ENCODE measurements around the gene C14orf93. TPM values are rescaled to one million over a fixed set of nuclear protein-coding genes. Genes with fewer than 3 reads are reported as not detected.

The C14orf93 gene
- total and polyA plus RNA-seq, 9 of the 15 experiments (the other 6 are each of a cell fraction or from before 2014, with no cell fraction given): 2.2 to 22.4 (median 16.1) TPM

DNA sequence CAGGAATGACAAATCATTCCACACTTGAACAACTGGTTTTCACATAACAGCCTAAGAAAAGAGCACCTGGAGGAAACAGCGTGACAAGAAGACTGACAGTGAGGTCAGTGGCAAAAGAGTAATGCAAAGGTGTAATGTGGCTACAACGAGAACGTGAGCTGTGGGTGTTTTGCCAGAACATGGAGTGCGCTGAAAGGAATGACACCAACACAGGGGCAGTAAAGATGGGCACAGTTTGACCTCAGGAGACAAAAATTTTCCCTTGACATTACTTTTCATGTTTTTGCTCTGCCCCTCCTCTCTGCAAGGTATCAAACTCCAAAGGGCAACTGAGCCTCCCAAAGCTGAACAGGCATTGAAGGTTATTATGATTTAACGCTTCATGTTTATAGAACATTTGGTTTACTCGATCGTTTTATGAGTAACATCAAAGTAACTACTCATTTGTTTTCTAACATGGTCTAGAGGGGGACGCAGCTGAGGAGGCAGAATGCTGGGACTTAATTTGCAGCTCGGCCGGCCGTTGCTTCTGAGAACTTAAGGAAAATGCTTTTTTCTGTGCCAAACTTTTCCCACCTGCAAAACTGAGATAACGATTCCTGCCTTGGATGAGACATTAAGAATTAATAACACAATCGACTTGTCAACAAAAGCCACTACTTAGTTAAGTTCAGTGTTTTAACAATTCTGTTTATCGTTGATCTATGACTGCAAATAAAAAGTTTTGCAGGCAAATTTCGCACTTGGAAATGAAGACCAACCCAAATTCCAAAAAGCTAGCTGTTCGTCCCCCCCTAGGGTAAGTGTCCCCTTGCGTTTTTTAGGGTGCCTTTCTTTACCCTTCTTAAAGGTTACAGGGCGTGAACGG, 54.0 kb downstream of the C14orf93 start (continued):
- no peak for TF ChIP-seq RAD51 (IDR thresholded peaks at IDR 0.05; ENCODE audit: borderline replicate concordance, low read depth)
- no peak for TF ChIP-seq STAG1 (CRISPR knock-in tag; IDR thresholded peaks at IDR 0.05; ENCODE audit: borderline replicate concordance)
- TF ChIP-seq, protein P1, sequence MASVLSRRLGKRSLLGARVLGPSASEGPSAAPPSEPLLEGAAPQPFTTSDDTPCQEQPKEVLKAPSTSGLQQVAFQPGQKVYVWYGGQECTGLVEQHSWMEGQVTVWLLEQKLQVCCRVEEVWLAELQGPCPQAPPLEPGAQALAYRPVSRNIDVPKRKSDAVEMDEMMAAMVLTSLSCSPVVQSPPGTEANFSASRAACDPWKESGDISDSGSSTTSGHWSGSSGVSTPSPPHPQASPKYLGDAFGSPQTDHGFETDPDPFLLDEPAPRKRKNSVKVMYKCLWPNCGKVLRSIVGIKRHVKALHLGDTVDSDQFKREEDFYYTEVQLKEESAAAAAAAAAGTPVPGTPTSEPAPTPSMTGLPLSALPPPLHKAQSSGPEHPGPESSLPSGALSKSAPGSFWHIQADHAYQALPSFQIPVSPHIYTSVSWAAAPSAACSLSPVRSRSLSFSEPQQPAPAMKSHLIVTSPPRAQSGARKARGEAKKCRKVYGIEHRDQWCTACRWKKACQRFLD (CRISPR knock-in tag; IDR thresholded peaks at IDR 0.05): no peak
- TF ChIP-seq, protein P2, sequence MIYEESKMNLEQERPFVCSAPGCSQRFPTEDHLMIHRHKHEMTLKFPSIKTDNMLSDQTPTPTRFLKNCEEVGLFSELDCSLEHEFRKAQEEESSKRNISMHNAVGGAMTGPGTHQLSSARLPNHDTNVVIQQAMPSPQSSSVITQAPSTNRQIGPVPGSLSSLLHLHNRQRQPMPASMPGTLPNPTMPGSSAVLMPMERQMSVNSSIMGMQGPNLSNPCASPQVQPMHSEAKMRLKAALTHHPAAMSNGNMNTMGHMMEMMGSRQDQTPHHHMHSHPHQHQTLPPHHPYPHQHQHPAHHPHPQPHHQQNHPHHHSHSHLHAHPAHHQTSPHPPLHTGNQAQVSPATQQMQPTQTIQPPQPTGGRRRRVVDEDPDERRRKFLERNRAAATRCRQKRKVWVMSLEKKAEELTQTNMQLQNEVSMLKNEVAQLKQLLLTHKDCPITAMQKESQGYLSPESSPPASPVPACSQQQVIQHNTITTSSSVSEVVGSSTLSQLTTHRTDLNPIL (CRISPR knock-in tag; IDR thresholded peaks at IDR 0.05): no peak
- no peak for TF ChIP-seq PTBP1 (IDR thresholded peaks at IDR 0.05; ENCODE audit: low read depth, low read length)
- TF ChIP-seq HDAC2 (IDR thresholded peaks at IDR 0.05): no peak
- no peak for TF ChIP-seq ZNF316 (IDR thresholded peaks at IDR 0.05)
- TF ChIP-seq, protein P3, sequence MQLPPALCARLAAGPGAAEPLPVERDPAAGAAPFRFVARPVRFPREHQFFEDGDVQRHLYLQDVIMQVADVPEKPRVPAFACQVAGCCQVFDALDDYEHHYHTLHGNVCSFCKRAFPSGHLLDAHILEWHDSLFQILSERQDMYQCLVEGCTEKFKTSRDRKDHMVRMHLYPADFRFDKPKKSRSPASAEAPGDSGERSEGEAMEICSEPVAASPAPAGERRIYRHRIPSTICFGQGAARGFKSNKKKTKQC (CRISPR knock-in tag; IDR thresholded peaks at IDR 0.05): no peak
- no peak for TF ChIP-seq PHB2 (IDR thresholded peaks at IDR 0.05; ENCODE audit: low read depth)
- no peak for TF ChIP-seq NBN (IDR thresholded peaks at IDR 0.05; ENCODE audit: low read depth)
- no peak for TF ChIP-seq MEF2D (tag; conservative IDR thresholded peaks at IDR 0.05; ENCODE audit: low read depth)
- no peak for TF ChIP-seq RBM14 (IDR thresholded peaks at IDR 0.05; ENCODE audit: borderline replicate concordance, insufficient read depth, low read depth, low read length)
- no peak for TF ChIP-seq ZNF707 (CRISPR knock-in tag; conservative IDR thresholded peaks at IDR 0.05)
- no peak for TF ChIP-seq ZNF217 (CRISPR knock-in tag; IDR thresholded peaks at IDR 0.05)
- no peak for TF ChIP-seq ZNF57 (CRISPR knock-in tag; IDR thresholded peaks at IDR 0.05)
- TF ChIP-seq HNRNPUL1 (IDR thresholded peaks at IDR 0.05; ENCODE audit: low read length): no peak
- peak in 1 of 2 experiments; percentile 23; a peak in 1 of 4 replicates for TF ChIP-seq HDAC1 (IDR thresholded peaks at IDR 0.05)
- TF ChIP-seq SMAD2 (IDR thresholded peaks at IDR 0.05; ENCODE audit: low read depth, low read length): no peak
- TF ChIP-seq, protein P4, sequence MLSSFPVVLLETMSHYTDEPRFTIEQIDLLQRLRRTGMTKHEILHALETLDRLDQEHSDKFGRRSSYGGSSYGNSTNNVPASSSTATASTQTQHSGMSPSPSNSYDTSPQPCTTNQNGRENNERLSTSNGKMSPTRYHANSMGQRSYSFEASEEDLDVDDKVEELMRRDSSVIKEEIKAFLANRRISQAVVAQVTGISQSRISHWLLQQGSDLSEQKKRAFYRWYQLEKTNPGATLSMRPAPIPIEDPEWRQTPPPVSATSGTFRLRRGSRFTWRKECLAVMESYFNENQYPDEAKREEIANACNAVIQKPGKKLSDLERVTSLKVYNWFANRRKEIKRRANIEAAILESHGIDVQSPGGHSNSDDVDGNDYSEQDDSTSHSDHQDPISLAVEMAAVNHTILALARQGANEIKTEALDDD (IDR thresholded peaks at IDR 0.05): no peak
- TF ChIP-seq TAL1 (IDR thresholded peaks at IDR 0.05): peak; percentile 22; the same call in 1 of the 2 replicates
- TF ChIP-seq HLTF (IDR thresholded peaks at IDR 0.05): no peak
- TF ChIP-seq MED1 (CRISPR knock-in tag; IDR thresholded peaks at IDR 0.05; ENCODE audit: borderline replicate concordance): no peak
- TF ChIP-seq, protein P5, sequence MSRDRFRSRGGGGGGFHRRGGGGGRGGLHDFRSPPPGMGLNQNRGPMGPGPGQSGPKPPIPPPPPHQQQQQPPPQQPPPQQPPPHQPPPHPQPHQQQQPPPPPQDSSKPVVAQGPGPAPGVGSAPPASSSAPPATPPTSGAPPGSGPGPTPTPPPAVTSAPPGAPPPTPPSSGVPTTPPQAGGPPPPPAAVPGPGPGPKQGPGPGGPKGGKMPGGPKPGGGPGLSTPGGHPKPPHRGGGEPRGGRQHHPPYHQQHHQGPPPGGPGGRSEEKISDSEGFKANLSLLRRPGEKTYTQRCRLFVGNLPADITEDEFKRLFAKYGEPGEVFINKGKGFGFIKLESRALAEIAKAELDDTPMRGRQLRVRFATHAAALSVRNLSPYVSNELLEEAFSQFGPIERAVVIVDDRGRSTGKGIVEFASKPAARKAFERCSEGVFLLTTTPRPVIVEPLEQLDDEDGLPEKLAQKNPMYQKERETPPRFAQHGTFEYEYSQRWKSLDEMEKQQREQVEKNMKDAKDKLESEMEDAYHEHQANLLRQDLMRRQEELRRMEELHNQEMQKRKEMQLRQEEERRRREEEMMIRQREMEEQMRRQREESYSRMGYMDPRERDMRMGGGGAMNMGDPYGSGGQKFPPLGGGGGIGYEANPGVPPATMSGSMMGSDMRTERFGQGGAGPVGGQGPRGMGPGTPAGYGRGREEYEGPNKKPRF (IDR thresholded peaks at IDR 0.05; ENCODE audit: low read depth, low read length): no peak
